RPMI8226 (cell line): ENCODE data around the gene SLC7A8.
A peak's percentile ranks its signal among the peaks of the same experiment; 100 is the strongest.

Experiments
- DNase-seq: peaks from one replicate; pipeline ENCODE4 v3.0.0-alpha.2; 2015

Gene SLC7A8

GRCh38 chr14:23093104-23093503, 90.4 kb downstream of the SLC7A8 start:
- DNase-seq = no peak

DNA sequence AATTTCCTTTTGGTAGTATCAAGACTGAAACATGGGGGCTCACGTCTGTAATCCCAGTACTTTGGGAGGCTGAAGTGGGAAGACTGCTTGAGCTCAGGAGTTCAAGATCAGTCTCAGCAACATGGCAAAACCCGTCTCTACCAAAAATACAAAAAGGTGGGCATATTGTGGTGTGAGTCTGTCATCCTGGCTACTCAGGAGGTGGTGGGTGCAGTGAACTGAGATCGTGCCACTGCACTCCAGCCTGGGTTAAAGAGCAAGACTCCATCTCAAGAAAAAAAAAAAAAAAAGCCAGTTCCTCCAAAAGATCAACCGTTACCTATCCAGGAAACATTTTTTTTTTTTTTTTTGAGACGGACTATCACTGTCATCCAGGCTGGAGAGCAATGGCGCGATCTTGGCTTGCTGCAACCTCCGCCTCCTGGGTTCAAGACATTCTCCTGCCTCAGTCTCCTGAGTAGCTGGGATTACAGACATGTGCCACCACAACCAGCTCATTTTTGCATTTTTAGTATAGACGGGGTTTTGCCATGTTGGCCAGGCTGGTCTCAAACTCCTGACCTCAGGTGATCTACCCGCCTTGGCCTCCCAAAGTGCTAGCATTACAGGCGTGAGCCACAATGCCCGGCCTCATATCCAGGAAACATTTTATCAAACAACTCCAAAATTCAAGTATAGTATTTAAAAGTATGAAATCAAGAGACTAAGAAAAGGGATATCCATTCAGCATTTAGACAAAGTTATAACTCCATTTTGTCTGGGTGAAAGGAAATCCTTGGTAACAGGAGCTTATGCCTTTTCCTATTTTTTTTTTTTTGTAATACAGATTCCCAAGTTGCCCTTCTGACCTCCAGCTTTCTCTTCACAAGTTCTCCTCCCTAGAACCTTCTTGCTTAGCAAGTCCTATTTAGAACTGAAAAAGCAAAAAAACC, 91.9 kb downstream of the SLC7A8 start:
- DNase-seq = no peak

- no peak for DNase-seq
These were observed 93.2 kb downstream of the SLC7A8 start for GRCh38 chr14:23090254-23090636.

- no peak for DNase-seq
These were observed 93.8 kb downstream of the SLC7A8 start for GRCh38 chr14:23089498-23090253.

DNA sequence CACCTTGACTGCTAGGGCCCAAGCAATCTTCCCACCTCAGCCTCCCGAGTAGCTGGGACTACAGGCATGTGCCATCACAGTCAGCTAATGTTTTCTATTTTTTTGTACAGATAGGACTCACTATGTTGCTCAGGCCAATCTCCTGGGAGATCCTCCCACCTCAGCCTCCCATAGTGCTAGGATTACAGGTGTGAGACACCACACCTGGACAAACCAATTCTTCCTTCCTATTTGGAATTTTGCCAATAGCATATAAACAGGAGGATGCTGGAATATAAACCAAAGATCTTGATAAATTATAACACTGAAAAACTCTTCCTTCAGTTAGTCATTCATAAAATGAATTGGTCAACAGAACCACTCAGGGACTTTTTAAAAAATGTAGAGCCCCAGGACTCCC, 96.9 kb downstream of the SLC7A8 start:
- DNase-seq = no peak

DNA sequence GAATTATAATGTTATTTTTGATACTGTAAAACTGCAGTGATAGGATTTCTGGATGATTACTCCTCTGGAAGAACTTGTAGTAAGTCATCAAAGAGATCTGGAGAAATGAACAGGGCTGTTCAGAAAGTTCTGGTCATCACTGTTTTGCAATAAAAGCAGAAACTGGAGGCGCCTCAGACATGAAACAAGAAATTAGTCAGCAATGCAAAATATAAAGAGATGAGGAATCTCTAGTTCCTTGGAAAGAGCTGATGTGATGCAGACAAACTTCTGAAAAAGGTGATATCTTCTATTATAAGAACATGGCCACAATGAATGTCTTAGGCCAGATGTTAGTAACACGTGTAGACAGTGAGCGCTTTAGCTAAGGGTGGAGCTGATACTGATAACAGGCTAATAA, 98.0 kb downstream of the SLC7A8 start:
- DNase-seq = no peak

- DNase-seq = no peak
These were observed 103.0 kb downstream of the SLC7A8 start for GRCh38 chr14:23080474-23080873.

GRCh38 chr14:23079716-23080115, 103.7 kb downstream of the SLC7A8 start:
- no peak for DNase-seq

GRCh38 chr14:23078692-23079116, 104.8 kb downstream of the SLC7A8 start:
- no peak for DNase-seq

DNA sequence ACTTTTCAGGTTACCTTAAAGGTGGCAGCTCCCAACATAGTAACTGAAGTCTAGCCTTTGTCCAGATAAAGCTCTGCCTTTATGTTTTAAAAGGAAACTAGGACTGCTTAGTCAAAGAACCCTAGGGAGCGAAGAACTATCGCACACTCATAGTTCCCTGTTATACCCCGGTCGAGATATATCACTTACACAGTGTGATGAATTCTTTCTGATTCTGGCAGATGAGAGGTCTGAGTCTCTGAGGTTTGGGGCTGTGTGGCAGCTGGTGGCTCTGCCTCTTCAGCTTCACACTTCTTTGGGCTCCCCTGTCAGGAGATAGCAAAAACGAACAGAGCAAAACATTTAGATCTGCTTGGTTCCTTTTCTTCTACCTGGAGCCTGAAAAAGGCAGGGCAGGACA, 105.5 kb downstream of the SLC7A8 start:
- DNase-seq = no peak

DNA sequence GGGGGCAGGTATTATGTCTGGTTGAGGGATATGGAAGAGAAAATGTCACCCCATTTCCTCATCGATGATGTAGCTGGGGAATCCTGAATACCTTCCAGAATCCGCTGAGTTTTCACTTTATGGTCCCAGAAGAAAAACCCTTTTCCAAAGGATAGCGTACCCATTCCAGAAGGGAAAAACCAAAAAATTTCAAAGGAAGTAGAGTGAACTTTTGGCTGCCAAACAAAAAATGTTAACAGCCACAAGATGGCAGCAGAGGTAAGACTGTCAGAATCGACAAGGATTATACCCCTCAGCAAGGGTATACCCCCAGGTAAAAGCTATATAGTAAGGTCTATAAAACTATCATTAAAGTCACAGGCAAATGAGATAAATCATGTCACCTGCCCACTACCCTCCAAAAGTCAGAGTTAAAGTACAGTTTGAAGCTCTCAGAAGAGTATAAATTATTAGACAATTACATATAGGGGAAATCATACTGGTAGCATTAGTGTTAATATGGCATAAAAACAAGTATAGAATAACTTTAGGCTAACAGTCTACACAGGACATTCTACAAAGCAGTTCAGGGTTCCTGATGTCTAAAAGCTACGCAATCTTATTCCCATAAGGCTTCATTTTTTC, 106.6 kb downstream of the SLC7A8 start:
- DNase-seq = peak; percentile 13
